MCF 10A (cell line): ENCODE measurements around the gene IRF2. TPM values are rescaled to one million over a fixed set of nuclear protein-coding genes. Genes with fewer than 3 reads are reported as not detected.

Source experiments
- BruUV-seq: library from RNA; stranded (reverse); fragments of 400-500 nt; replicated peaks from 2 replicates; lab custom pipeline; 2021; lab: Mats Ljungman, UMichigan
- CTCF ChIA-PET: fragments of 300-600 bp; sonication (Branson Sonifier 250); formaldehyde crosslinking; extraction: SDS; loops from one replicate; lab custom pipeline; 2021; ENCODE audit warnings: antibody characterized with exemption, inconsistent platforms; lab: Yijun Ruan, JAX
- POLR2A ChIA-PET: fragments of 300-600, 350-650 bp; sonication (Branson Sonifier 250); formaldehyde crosslinking; extraction: SDS; loops from one replicate; lab custom pipeline; 2020; ENCODE audit warnings: antibody characterized with exemption, inconsistent platforms; lab: Yijun Ruan, JAX
- DNase-seq: peaks from one replicate; pipeline ENCODE4 v3.0.0-alpha.2; 2018; ENCODE audit not compliant: unreplicated experiment
- H3K27ac Mint-ChIP-seq: one replicate; pipeline ENCODE4 v1.8.0; 2022; ENCODE audit warnings: mild to moderate bottlenecking, low read depth, mixed read lengths; ENCODE audit not compliant: unreplicated experiment
- H3K27me3 Mint-ChIP-seq: one replicate; pipeline ENCODE4 v1.8.0; 2022; ENCODE audit warnings: mixed read lengths; ENCODE audit not compliant: insufficient read depth, unreplicated experiment
- H3K36me3 Mint-ChIP-seq: one replicate; pipeline ENCODE4 v1.8.0; 2022; ENCODE audit warnings: mild to moderate bottlenecking, moderate library complexity, mixed read lengths; ENCODE audit not compliant: insufficient read depth, unreplicated experiment
- H3K4me1 Mint-ChIP-seq: one replicate; pipeline ENCODE4 v1.8.0; 2022; ENCODE audit warnings: mixed read lengths; ENCODE audit not compliant: insufficient read depth, unreplicated experiment
- H3K4me3 Mint-ChIP-seq: one replicate; pipeline ENCODE4 v1.8.0; 2022; ENCODE audit warnings: mild to moderate bottlenecking, moderate library complexity, mixed read lengths; ENCODE audit not compliant: unreplicated experiment
- H3K9me3 Mint-ChIP-seq: one replicate; pipeline ENCODE4 v1.8.0; 2022; ENCODE audit warnings: mixed read lengths; ENCODE audit not compliant: unreplicated experiment
- intact Hi-C: fragments of 100-400 bp; cut with micrococcal nuclease; formaldehyde crosslinking; loops from 2 replicates; pipeline ENCODE4 v1.14.1; 2022
- total RNA-seq: library from RNA; stranded (reverse); gene quantifications from 2 replicates; pipeline ENCODE4 v1.2.3, GENCODE V29; 2022
- TF ChIP-seq, protein P1 (sequence below): fragments of 200-600 bp; IDR thresholded peaks from one replicate; pipeline ENCODE4 v1.8.0; 2022; ENCODE audit warnings: antibody characterized with exemption, mild to moderate bottlenecking; ENCODE audit not compliant: unreplicated experiment

Gene IRF2
- total RNA-seq, 1 experiment from 2014 or later, result 20.8 TPM

DNA sequence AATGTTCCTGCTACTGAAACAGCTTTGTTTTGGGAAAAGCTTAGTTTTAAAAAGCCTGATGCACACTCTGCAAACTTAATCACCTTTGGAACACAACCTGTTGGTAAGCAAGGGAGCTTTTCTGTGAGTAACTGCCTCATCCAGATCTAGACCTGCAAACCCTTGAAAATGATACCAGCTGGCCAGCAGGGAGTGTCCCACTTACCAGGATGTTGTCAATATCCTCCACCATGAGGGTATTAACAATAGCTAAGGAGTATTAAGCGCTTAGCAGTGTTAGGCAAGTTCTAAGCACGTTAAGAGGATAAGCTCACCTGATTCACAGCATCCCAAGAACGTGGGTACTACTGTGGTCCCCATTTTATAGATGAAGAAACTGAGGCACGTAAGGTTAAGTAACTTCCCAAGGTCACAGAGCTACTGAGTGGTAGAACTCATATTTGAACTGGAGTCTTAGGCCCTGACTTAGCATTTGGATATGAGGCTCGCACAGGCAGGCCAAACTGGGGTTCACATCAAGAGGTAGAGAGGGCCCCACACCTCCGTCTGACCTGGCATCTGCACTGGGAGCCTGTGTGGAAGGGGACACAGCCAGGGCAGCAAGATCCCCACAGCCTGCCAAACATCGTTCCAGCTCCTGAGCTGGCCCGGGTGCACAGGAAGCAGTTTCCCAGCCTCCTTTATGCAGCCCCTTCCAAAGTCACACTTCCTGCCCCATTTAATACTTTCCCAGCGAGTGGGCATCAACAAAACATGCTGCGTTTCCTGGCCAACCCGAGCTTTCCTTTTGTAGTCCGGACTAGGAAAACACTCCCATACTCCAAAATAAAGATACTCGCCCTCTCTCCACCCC lies 32.7 kb downstream of the IRF2 start:
- DNase-seq, result no peak
- CTCF ChIA-PET, result interaction anchor here (1.3 kb wide), 1 partner anchor 13 kb away, joined by 4 read pairs; no protein-coding TSS in a partner anchor
- Mint-ChIP-seq H3K27ac (no peak overlapping the region), H3K36me3 (peaks cover 8% of the 10 kb centered on the region), H3K9me3 (no peaks in the 10 kb centered on the region), H3K27me3 (no peaks in the 10 kb centered on the region), H3K4me3 (no peak overlapping the region), H3K4me1 (peaks cover under 1% of the 10 kb centered on the region)
- intact Hi-C loops, result no loop called here
- POLR2A ChIA-PET, result no interaction called here
- TF ChIP-seq, protein P1, sequence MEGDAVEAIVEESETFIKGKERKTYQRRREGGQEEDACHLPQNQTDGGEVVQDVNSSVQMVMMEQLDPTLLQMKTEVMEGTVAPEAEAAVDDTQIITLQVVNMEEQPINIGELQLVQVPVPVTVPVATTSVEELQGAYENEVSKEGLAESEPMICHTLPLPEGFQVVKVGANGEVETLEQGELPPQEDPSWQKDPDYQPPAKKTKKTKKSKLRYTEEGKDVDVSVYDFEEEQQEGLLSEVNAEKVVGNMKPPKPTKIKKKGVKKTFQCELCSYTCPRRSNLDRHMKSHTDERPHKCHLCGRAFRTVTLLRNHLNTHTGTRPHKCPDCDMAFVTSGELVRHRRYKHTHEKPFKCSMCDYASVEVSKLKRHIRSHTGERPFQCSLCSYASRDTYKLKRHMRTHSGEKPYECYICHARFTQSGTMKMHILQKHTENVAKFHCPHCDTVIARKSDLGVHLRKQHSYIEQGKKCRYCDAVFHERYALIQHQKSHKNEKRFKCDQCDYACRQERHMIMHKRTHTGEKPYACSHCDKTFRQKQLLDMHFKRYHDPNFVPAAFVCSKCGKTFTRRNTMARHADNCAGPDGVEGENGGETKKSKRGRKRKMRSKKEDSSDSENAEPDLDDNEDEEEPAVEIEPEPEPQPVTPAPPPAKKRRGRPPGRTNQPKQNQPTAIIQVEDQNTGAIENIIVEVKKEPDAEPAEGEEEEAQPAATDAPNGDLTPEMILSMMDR, result no peak
- no TSS peak for BruUV-seq

DNA sequence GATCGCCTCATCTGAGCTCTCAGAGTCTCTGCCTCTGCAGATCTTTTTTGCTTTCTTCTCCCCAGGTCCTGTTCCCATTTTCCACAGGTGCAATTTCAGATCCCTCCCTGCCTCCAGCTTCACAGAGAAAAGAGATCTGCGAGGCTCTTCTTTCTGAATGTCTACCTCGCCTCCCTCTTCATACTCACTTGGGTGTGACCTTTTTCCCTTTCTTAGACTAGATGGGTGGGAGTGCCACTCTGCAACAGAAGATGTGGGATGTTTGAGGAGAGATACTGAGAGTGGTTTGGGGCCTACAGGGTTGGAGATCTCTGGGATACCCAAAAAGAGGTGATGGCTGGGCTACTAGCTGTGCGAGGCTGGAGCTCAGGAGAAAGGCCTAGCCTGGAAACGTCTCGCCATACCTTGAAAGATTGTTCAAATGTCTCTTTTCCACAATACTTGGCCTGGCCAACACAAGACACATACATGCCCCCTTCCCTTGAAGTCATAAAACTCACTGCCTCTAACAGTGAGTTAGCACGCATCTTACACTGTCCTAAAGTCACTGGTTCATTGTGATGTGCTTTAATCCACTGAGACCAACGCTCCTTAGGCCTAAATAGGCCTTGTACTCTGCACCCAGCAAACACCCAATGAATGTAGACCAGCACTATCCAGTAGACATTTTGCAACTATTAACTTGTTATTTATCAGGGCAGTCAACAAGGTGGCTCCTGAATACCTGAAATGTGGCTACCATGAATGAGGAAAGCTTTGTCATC lies 33.6 kb downstream of the IRF2 start:
- H3K36me3 Mint-ChIP-seq, result peaks cover 8% of the 10 kb centered on the region
- no peaks in the 10 kb centered on the region for H3K9me3 Mint-ChIP-seq
- no TSS peak for BruUV-seq
- no peaks in the 10 kb centered on the region for H3K27me3 Mint-ChIP-seq
- no peak for DNase-seq
- peaks cover 6% of the 10 kb centered on the region for H3K4me1 Mint-ChIP-seq
- H3K4me3 Mint-ChIP-seq, result no peak overlapping the region
- intact Hi-C loops, result no loop called here
- CTCF ChIA-PET, result interaction anchor here (1.3 kb wide), 1 partner anchor 14 kb away, joined by 4 read pairs; no protein-coding TSS in a partner anchor
- POLR2A ChIA-PET, result no interaction called here
- H3K27ac Mint-ChIP-seq, result no peak overlapping the region
- TF ChIP-seq, protein P1, result no peak

DNA sequence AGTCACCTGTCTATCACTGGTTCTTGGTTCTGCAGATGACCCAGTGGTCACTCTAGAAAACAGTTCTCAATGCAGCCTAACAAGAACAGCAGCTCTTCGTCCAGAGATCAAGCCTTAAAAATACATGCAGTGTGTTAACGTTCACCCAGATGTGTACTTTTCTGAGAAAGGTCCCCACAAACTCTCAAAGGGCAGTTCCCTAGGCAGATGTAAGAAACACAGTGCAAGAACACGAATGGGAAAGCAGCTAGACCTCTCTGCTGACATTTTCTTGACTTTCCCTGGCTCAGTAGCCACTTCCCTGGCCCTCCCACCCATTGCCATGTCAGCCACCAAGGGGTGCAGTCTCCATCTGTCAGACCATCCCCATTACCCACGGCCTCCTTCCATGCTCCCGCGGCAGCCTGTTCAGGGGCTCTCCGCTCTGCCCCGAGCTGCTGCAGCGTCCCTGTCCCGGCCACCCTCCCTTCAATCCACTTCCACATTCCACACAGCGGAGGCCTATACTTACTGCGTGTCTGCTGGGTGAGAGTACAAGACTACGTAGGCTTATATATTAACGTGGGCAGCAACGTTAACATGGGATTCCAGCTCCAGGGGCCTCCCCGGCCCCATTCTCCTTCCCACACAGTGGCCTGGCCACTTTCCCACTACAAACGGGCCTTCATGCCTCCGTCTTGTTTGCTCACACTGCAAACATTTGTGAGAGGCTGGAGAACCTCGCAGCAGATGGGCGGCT lies 34.3 kb downstream of the IRF2 start:
- intact Hi-C loops, result no loop called here
- H3K27ac Mint-ChIP-seq, result no peak overlapping the region
- ChIA-PET POLR2A (no interaction called here), CTCF (no interaction called here)
- peaks cover 8% of the 10 kb centered on the region for H3K36me3 Mint-ChIP-seq
- H3K4me1 Mint-ChIP-seq, result peaks cover 6% of the 10 kb centered on the region
- no peak for DNase-seq
- TF ChIP-seq, protein P1, result no peak
- no peaks in the 10 kb centered on the region for H3K27me3 Mint-ChIP-seq
- H3K4me3 Mint-ChIP-seq, result no peak overlapping the region
- H3K9me3 Mint-ChIP-seq, result no peaks in the 10 kb centered on the region
- BruUV-seq, result no TSS peak
